ENCODE results near the gene ATXN1.

The ATXN1 gene

DNA sequence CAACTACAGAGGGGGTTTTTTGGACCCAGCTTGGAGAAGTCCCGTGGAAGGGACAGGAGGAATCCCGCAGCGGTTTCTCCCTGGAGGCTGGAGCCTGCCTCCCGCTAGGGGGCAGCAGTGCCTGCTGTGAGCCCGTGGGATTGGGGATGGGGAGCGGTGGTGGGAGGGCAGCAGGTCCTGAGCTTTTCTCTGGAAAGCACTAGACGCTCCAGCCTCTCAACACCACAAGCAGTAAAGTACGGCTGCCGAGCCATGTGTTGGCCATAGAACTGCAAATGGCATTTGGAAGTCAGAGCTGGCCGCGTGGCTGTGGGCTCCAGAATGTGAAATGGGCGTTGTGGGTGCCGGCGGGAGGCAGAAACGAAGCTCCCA is 475.1 kb downstream of the ATXN1 start:
- TF ChIP-seq, protein P1, sequence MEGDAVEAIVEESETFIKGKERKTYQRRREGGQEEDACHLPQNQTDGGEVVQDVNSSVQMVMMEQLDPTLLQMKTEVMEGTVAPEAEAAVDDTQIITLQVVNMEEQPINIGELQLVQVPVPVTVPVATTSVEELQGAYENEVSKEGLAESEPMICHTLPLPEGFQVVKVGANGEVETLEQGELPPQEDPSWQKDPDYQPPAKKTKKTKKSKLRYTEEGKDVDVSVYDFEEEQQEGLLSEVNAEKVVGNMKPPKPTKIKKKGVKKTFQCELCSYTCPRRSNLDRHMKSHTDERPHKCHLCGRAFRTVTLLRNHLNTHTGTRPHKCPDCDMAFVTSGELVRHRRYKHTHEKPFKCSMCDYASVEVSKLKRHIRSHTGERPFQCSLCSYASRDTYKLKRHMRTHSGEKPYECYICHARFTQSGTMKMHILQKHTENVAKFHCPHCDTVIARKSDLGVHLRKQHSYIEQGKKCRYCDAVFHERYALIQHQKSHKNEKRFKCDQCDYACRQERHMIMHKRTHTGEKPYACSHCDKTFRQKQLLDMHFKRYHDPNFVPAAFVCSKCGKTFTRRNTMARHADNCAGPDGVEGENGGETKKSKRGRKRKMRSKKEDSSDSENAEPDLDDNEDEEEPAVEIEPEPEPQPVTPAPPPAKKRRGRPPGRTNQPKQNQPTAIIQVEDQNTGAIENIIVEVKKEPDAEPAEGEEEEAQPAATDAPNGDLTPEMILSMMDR (IDR thresholded peaks at IDR 0.05), result peak; percentile 72

DNA sequence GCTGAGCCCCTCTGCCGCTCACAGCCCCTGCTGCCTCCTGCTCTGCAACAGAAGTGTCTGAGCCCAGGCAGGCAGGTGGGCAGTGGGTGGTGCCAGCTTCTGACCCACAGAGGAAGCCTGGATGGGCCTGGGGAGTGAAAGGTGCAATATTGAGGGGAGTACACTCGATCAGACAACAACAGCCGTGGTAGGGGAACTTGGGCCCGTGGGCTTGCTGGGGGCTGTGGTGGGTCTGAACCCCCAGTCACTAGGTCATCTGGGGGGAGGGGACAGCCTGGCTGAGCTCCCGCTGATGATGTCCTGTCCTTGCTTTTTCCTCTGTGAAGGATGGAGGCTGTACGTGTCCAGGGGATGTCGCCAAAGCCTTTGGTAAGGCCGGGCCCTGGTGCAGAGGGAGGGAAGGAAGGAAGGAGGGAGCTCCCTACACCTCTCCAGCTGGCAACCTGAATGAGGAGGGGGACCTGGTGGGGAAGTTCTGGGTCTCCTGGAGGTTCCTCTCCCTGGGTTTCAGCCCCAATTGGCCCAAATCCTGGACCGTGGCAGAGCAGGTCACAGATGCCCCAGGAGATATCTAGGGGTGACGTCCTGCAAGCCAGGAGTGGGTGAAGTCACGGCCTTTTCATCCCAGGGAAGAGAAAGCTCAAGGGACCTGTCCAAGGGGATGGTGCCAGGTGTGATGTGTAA is 475.7 kb downstream of the ATXN1 start:
- TF ChIP-seq, protein P1 (IDR thresholded peaks at IDR 0.05), result no peak

DNA sequence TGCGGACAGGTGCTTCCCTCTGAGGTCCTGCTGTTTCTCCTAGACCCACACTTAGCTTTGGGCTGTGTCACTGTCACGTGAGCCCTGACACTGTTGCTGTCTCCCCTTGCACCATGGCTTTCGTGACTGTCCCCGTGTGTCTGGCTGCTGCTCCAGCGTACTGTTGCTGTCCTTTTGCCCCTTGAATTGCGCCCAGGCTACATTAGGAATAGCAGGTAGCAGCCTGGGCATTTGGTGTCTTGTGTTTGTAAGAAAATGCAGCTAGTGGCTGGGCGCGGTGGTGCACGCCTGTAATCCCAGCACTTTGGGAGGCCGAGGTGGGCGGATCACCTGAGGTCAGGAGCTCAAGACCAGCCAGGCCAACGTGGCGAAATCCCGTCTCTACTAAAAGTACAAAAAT is 476.8 kb downstream of the ATXN1 start:
- TF ChIP-seq, protein P1 (IDR thresholded peaks at IDR 0.05), result no peak

DNA sequence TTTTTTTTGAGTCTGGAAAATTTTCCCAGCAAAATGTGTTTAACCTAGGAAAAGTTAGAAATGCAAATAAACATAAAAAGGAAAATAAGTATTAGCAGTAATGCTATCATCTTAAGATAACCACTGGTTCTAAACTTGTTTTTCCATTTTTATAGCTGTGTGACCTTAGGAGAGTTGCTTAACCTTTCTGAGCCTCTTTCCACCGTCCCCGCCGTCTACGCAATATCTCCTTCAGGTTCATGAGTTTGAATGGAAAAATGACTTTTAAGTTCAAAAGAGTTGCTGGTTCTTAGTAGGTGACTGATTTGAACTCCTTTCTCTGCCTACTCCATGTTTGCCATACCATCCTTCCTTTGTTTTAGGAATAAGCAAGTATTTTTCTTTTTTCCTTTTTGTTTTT is 478.9 kb downstream of the ATXN1 start:
- TF ChIP-seq, protein P1 (IDR thresholded peaks at IDR 0.05), result no peak

DNA sequence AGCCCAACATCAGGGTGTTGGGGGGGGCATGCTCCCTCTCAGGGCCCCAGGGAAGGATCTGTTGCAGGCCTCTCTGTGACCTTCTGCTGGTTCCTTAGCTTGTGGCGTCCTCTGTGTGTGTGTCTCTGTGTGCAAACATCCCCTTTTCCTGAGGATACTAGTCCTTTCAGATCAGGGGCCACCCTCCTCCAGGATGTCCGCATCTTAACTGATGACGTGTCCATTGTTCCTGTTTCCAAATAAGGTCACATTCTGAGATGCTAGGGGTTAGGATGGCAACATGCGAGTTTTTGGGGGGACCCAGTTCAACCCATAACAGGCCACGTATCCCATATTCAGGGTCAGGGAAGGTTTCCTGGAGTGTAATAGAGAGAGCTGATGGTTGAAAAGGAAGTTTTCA is 482.0 kb downstream of the ATXN1 start:
- TF ChIP-seq, protein P1 (IDR thresholded peaks at IDR 0.05), result no peak

DNA sequence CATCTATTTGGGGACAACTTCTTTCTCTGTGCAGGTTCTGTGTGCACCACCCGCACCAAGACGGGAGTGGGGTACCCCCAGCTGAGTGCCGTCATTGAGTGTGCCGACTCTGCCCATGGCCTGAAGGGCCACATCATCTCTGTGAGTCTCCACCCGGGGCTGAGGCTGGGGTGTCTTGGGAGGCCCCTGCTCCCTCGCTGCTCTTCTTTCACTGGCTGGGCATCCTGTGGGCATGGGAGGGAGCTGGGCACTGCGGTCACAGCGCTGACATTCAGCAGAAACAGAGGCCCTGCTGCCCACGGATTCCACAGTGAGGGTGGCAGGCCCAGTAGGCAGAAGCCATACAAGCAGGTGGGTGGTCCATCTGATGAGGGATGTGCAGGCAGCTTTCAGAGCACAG is 482.5 kb downstream of the ATXN1 start:
- TF ChIP-seq, protein P1 (IDR thresholded peaks at IDR 0.05), result no peak

DNA sequence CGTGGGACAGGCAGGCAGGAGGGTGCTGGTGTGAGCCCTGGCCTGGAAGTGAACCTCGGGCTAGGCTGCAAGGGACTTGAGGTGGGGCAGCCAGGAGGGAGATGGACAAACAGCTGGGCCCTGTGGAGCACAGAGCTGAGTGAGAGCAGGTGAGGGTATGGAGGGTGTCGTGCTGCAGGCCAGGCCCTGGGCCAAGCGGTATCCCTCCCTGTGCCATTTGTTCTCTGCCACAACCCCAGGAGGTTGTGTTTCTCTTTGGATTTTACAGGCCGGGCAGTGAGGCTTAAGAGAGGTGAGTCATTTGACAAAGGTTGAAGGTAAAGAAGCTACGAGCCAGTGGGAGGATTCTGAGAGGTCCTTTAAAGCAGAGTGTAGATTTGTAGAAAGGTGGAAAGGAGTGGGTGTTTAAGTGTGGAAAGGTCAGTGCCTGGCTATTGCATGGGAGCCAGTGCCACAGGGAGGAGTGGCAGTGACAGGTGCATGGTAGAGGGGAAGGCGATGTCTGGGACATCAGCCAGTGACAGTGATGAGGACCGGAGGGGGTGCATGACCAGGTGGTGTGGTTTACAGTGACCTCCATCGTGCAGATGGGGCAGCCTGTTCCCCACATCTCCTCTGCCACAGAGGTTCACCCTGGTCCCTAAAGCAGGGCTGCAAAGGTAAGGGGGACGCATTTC is 483.1 kb downstream of the ATXN1 start:
- TF ChIP-seq, protein P1 (IDR thresholded peaks at IDR 0.05), result no peak
